Fibroblast of lung (primary cell): ENCODE data around the gene FASLG.

Experiments
- EZH2 ChIP-seq: IDR thresholded peaks from 2 replicates; pipeline ENCODE4 v1.5.1; 2012; ENCODE audit warnings: low read length, control low read depth, mild to moderate bottlenecking; ENCODE audit errors: missing control alignments
- TF ChIP-seq, protein P1 (sequence below), 2 donors: IDR thresholded peaks in 1 of 2; conservative IDR thresholded peaks in 1 of 2; 1 replicate in 1 of 2; 2 replicates in 1 of 2; pipeline ENCODE4 v1.5.1; 2011 to 2012; ENCODE audit warnings: low read length in 2 of 2, control low read depth in 1 of 2, inconsistent platforms in 1 of 2, low read depth in 1 of 2, mild to moderate bottlenecking in 1 of 2

DNA sequence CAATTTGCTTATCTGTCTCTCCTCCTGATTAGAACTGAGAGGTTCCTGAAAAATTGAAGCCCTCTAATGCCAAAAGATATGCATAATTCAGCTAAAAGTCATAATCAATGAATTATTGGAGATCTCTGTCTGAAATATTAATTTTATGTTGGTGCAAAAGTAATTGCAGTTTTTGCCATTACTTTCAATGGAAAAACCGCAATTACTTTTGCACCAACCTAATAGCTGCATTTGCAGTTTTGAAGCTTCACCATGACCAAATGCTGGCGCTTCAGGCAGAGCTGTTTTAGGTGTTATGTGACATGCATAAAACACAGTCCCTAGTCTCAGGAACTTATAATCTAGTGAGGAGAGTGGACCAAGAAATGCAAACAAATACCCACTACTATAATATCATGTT lies 29.7 kb upstream of the FASLG start:
- TF ChIP-seq, protein P1, sequence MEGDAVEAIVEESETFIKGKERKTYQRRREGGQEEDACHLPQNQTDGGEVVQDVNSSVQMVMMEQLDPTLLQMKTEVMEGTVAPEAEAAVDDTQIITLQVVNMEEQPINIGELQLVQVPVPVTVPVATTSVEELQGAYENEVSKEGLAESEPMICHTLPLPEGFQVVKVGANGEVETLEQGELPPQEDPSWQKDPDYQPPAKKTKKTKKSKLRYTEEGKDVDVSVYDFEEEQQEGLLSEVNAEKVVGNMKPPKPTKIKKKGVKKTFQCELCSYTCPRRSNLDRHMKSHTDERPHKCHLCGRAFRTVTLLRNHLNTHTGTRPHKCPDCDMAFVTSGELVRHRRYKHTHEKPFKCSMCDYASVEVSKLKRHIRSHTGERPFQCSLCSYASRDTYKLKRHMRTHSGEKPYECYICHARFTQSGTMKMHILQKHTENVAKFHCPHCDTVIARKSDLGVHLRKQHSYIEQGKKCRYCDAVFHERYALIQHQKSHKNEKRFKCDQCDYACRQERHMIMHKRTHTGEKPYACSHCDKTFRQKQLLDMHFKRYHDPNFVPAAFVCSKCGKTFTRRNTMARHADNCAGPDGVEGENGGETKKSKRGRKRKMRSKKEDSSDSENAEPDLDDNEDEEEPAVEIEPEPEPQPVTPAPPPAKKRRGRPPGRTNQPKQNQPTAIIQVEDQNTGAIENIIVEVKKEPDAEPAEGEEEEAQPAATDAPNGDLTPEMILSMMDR (conservative IDR thresholded peaks at IDR 0.05 in 1 of 2, IDR thresholded peaks at IDR 0.05 in 1 of 2; ENCODE audit: low read depth in 1 of 2, low read length in 2 of 2), result no peak
- no peak for TF ChIP-seq EZH2
